Loucy (cell line): ENCODE results near the gene TIAM1.

Source experiments
- H2AFZ ChIP-seq: fragments of 200-600 bp; sonication (generic); 2 replicates; pipeline ENCODE4 v1.6.0; 2016; ENCODE audit warnings: antibody characterized with exemption, mild to moderate bottlenecking, low read length, moderate library complexity
- H3F3A ChIP-seq: fragments of 200-600 bp; 2 replicates; pipeline ENCODE4 v1.6.0; 2016; ENCODE audit warnings: antibody characterized with exemption, low read depth, mild to moderate bottlenecking
- H3K27me3 ChIP-seq: fragments of 200-600 bp; sonication (generic); 2 replicates; pipeline ENCODE4 v1.6.1; 2014; ENCODE audit warnings: low read length, mild to moderate bottlenecking; ENCODE audit not compliant: insufficient read depth, poor library complexity, severe bottlenecking
- H3K36me3 ChIP-seq: fragments of 200-600 bp; sonication (generic); 2 replicates; pipeline ENCODE4 v1.6.1; 2016; ENCODE audit warnings: low read length; ENCODE audit not compliant: insufficient read depth
- H3K4me1 ChIP-seq: fragments of 200-600 bp; sonication (generic); 2 replicates; pipeline ENCODE4 v1.5.1; 2014; ENCODE audit warnings: low read length, mild to moderate bottlenecking; ENCODE audit not compliant: insufficient read depth, poor library complexity, severe bottlenecking
- H3K4me2 ChIP-seq: fragments of 200-600 bp; sonication (generic); 2 replicates; pipeline ENCODE4 v1.6.0; 2014; ENCODE audit warnings: antibody characterized with exemption, low read length, low read depth, mild to moderate bottlenecking; ENCODE audit not compliant: poor library complexity, severe bottlenecking
- H3K4me3 ChIP-seq: fragments of 200-600 bp; sonication (generic); 2 replicates; pipeline ENCODE4 v1.5.1; 2014; ENCODE audit warnings: low read length, mild to moderate bottlenecking, mixed read lengths; ENCODE audit not compliant: poor library complexity, severe bottlenecking
- H3K79me2 ChIP-seq: fragments of 200-600 bp; sonication (generic); 2 replicates; pipeline ENCODE4 v1.6.1; 2014; ENCODE audit warnings: low read length; ENCODE audit not compliant: insufficient read depth
- H3K9ac ChIP-seq: fragments of 200-600 bp; sonication (generic); 2 replicates; pipeline ENCODE4 v1.6.0; 2014; ENCODE audit warnings: mild to moderate bottlenecking, low read depth, low read length, moderate library complexity; ENCODE audit not compliant: poor library complexity, severe bottlenecking
- H3K9me2 ChIP-seq: fragments of 200-600 bp; sonication (generic); replicated peaks from 2 replicates; pipeline ENCODE4 v1.6.1; 2016; ENCODE audit warnings: low read depth, low read length, mixed read lengths
- H3K9me3 ChIP-seq: fragments of 200-600 bp; sonication (generic); 2 replicates; pipeline ENCODE4 v1.6.1; 2014; ENCODE audit warnings: mild to moderate bottlenecking, antibody characterized with exemption, low read length, low read depth; ENCODE audit not compliant: insufficient read depth
- H4K20me1 ChIP-seq: fragments of 200-600 bp; sonication (generic); 2 replicates; pipeline ENCODE4 v1.6.0; 2014; ENCODE audit warnings: antibody characterized with exemption, low read length, mild to moderate bottlenecking; ENCODE audit not compliant: insufficient read depth, poor library complexity, severe bottlenecking
- CTCF ChIP-seq: fragments of 200-600 bp; sonication (generic); conservative IDR thresholded peaks from 2 replicates; pipeline ENCODE4 v1.5.1; 2014; ENCODE audit warnings: mild to moderate bottlenecking, antibody characterized with exemption, low read length
- EZH2phosphoT487 ChIP-seq: fragments of 200-600 bp; IDR thresholded peaks from 2 replicates; pipeline ENCODE4 v1.6.1; 2018; ENCODE audit warnings: antibody characterized with exemption, mild to moderate bottlenecking, moderate library complexity, borderline replicate concordance

Gene TIAM1

GRCh38 chr21:31252091-31252490, 92.0 kb downstream of the TIAM1 start:
- Histone ChIP-seq H3K27me3 (no peaks in the 10 kb centered on the region), H3K9ac (no peak overlapping the region), H3K4me1 (no peaks in the 10 kb centered on the region), H3K79me2 (no peaks in the 10 kb centered on the region), H4K20me1 (no peaks in the 10 kb centered on the region), H3K4me2 (no peak overlapping the region), H3K9me3 (no peaks in the 10 kb centered on the region), H3K4me3 (no peak overlapping the region), H3K9me2 (no peaks in the 10 kb centered on the region), H2AFZ (no peak overlapping the region), H3F3A (no peaks in the 10 kb centered on the region), H3K36me3 (peaks cover 25% of the 10 kb centered on the region; the same call in 1 of the 2 replicates)
- TF ChIP-seq CTCF (no peak), EZH2phosphoT487 (no peak)

- Histone ChIP-seq H3K36me3 (peaks cover 25% of the 10 kb centered on the region; the same call in 1 of the 2 replicates), H3K4me3 (no peak overlapping the region), H3K4me1 (no peaks in the 10 kb centered on the region), H3K9ac (no peak overlapping the region), H4K20me1 (no peaks in the 10 kb centered on the region), H3K79me2 (no peaks in the 10 kb centered on the region), H3F3A (no peaks in the 10 kb centered on the region), H2AFZ (no peak overlapping the region), H3K9me3 (no peaks in the 10 kb centered on the region), H3K9me2 (no peaks in the 10 kb centered on the region), H3K27me3 (no peaks in the 10 kb centered on the region), H3K4me2 (no peak overlapping the region)
- no peak for TF ChIP-seq EZH2phosphoT487
- TF ChIP-seq CTCF, result no peak
Measured at GRCh38 chr21:31251686-31252085, 92.4 kb downstream of the TIAM1 start.

GRCh38 chr21:31248598-31248997, 95.5 kb downstream of the TIAM1 start:
- H3K9me2 ChIP-seq, result no peaks in the 10 kb centered on the region
- H3K9me3 ChIP-seq, result peaks cover 7% of the 10 kb centered on the region; the same call in 1 of the 2 replicates
- no peak overlapping the region for H3K9ac ChIP-seq
- no peaks in the 10 kb centered on the region for H4K20me1 ChIP-seq
- H3F3A ChIP-seq, result no peaks in the 10 kb centered on the region
- no peak overlapping the region for H3K4me3 ChIP-seq
- H3K79me2 ChIP-seq, result no peaks in the 10 kb centered on the region
- no peak overlapping the region for H2AFZ ChIP-seq
- TF ChIP-seq CTCF (no peak), EZH2phosphoT487 (no peak)
- H3K4me1 ChIP-seq, result no peaks in the 10 kb centered on the region
- no peak overlapping the region for H3K4me2 ChIP-seq
- peaks cover 40% of the 10 kb centered on the region for H3K36me3 ChIP-seq
- H3K27me3 ChIP-seq, result no peaks in the 10 kb centered on the region
